ENCODE data around the gene WWC1. TPM values are rescaled to one million over a fixed set of nuclear protein-coding genes. Genes with fewer than 3 reads are reported as not detected.

The WWC1 gene
- total and polyA plus RNA-seq, 9 of the 15 experiments (the other 6 are each of a cell fraction or from before 2014, with no cell fraction given) = under 0.01 to 0.54 (median 0.42) TPM; not detected in 6

DNA sequence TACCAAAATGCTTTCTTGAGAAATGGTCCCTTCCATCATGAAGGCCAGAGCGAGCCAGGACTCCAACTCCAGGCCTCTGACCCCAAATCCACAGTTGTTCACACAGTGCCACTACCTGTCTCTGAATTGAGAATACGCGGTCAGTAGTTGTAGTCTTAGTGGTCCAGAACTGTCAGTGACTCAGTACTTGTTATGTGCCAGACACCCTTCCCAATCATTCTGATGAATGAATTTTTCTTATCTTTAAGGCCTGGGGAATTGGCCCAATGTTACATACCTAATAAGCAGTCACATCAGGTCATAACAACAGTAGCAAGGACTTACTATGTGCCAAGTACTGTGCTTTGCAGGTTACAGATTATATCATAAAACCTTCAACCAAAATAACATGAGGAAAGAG is 122.2 kb downstream of the WWC1 start:
- POLR2A ChIA-PET = interaction anchor here (0.7 kb wide), 1 partner anchor 66 kb away, joined by 3 read pairs; no protein-coding TSS in a partner anchor
- DNase-seq (ENCODE audit: extremely low read depth in 1 of 4, low spot score in 3 of 4) (no peak), FAIRE-seq (no peak), ATAC-seq (no peak)
- Histone ChIP-seq H4K20me1 (replicated peaks; ENCODE audit: control insufficient read depth, insufficient read depth, low read length) (0 out of 2 replicates have a peak, but pooled peaks cover 5% of the 10 kb centered on the region), H3K4me3 (no peak overlapping the region), H3K36me3 (ENCODE audit: control insufficient read depth, insufficient read depth, low read length) (no peaks in the 10 kb centered on the region), H2AFZ (ENCODE audit: low read depth, low read length) (no peak overlapping the region), H3K79me2 (ENCODE audit: control insufficient read depth, insufficient read depth, low read length) (no peaks in the 10 kb centered on the region), H3K27ac (ENCODE audit: extremely low read depth, low read depth, low read length) (no peak overlapping the region), H3K4me2 (ENCODE audit: insufficient read depth, low read length) (no peak overlapping the region), H3K27me3 (ENCODE audit: control insufficient read depth in 2 of 2, insufficient read depth in 2 of 2, low read length in 2 of 2) (peaks cover 7 to 22% of the 10 kb centered on the region in 2 experiments; a peak in 3 of 5 replicates), H3K9ac (ENCODE audit: insufficient read depth in 1 of 2, low read depth in 2 of 2, low read length in 2 of 2) (no peak overlapping the region), H3K9me3 (replicated peaks; ENCODE audit: control insufficient read depth, insufficient read depth, low read depth, low read length) (no peaks in the 10 kb centered on the region), H3K4me1 (replicated peaks in 1 of 2; ENCODE audit: control insufficient read depth in 2 of 2, insufficient read depth in 2 of 2, low read length in 2 of 2) (no peaks in the 10 kb centered on the region; a peak in 1 of 5 replicates), H3K9me1 (ENCODE audit: control insufficient read depth, insufficient read depth, low read length) (no peaks in the 10 kb centered on the region)
- in situ Hi-C loops (cut with MboI) = no loop called here
- 30% methylated on average over 3 of the region's 3 CpGs for WGBS (ENCODE audit: insufficient coverage, low coverage, missing lambda C conversion rate)
- TF ChIP-seq PATZ1 (CRISPR knock-in tag; IDR thresholded peaks at IDR 0.05; ENCODE audit: borderline replicate concordance) (no peak), PCBP2 (IDR thresholded peaks at IDR 0.05; ENCODE audit: low read depth, low read length, poor library complexity, severe bottlenecking) (no peak), CBFA2T2 (conservative IDR thresholded peaks at IDR 0.05) (no peak), POLR2H (tag; IDR thresholded peaks at IDR 0.05; ENCODE audit: low read depth) (no peak), ZNF707 (CRISPR knock-in tag; conservative IDR thresholded peaks at IDR 0.05) (no peak), PHF21A (IDR thresholded peaks at IDR 0.05; ENCODE audit: borderline replicate concordance, low read depth) (no peak), CCNT2 (IDR thresholded peaks at IDR 0.05; ENCODE audit: borderline replicate concordance, extremely low read depth, insufficient read length, low read depth, low read length) (no peak), CHD2 (IDR thresholded peaks at IDR 0.05; ENCODE audit: low read depth, low read length) (no peak), HSF4 (CRISPR knock-in tag; IDR thresholded peaks at IDR 0.05; ENCODE audit: borderline replicate concordance) (no peak), NR2F6 (CRISPR knock-in tag; IDR thresholded peaks at IDR 0.05) (no peak), ZFP36 (IDR thresholded peaks at IDR 0.05; ENCODE audit: low read depth, low read length, partially characterized antibody) (no peak), ZNF766 (CRISPR knock-in tag; conservative IDR thresholded peaks at IDR 0.05) (no peak), ZNF311 (CRISPR knock-in tag; IDR thresholded peaks at IDR 0.05) (no peak), CREB3L1 (IDR thresholded peaks at IDR 0.05; ENCODE audit: borderline replicate concordance, low read depth) (no peak), ESRRB (CRISPR knock-in tag; IDR thresholded peaks at IDR 0.05; ENCODE audit: borderline replicate concordance) (no peak), ELF2 (CRISPR knock-in tag; IDR thresholded peaks at IDR 0.05) (no peak)
- intact Hi-C loops (cut with micrococcal nuclease) = no loop called here
- CTCF ChIA-PET (ENCODE audit: low intra/inter-chr PET ratio) = no interaction called here
- no TSS peak for BruUV-seq (replicated peaks)

All from K562 (cell line).